HCT116 (cell line): ENCODE data around the gene RPL10. TPM values are rescaled to one million over a fixed set of nuclear protein-coding genes. Genes with fewer than 3 reads are reported as not detected.

ENCODE experiments used
- ATAC-seq: fragments of 200-7000 bp; cut with Tn5 transposase; 2 replicates; pipeline ENCODE4 v1.9.1; 2020; ENCODE audit warnings: mild to moderate bottlenecking, moderate library complexity
- BruUV-seq: library from RNA; stranded (reverse); fragments of 400-500 nt; replicated peaks from 2 replicates; lab custom pipeline; 2021; lab: Mats Ljungman, UMichigan
- CTCF ChIA-PET: fragments of 300-600 bp; sonication (Branson Sonifier 250); formaldehyde crosslinking; loops from one replicate; lab custom pipeline; 2021; ENCODE audit warnings: antibody characterized with exemption; lab: Charles Lee
- POLR2A ChIA-PET: fragments of 300-600, 350-600 bp; sonication (Branson Sonifier 250); formaldehyde crosslinking; loops from one replicate; lab custom pipeline; 2021; ENCODE audit warnings: antibody characterized with exemption; lab: Charles Lee
- RAD21 ChIA-PET, 2 experiments: fragments of 300-600 bp; sonication (Branson Sonifier 250); formaldehyde crosslinking; loops; one replicate each; lab custom pipeline; 2023; ENCODE audit warnings: low total read pairs in 2 of 2; ENCODE audit not compliant: uncharacterized antibody in 2 of 2, unreplicated experiment in 2 of 2, low non-redundant PET in 1 of 2; lab: Charles Lee
- DNase-seq: peaks from one replicate; pipeline ENCODE4 v3.0.0-alpha.2; 2010; ENCODE audit warnings: low read depth, low spot score
- H2AFZ ChIP-seq: fragments of 200-600 bp; shearing (Covaris generic), sonication (generic); 2 replicates; pipeline ENCODE4 v1.6.1; 2017; ENCODE audit warnings: low read depth, mixed run types, mixed read lengths, antibody characterized with exemption, low read length; ENCODE audit not compliant: poor library complexity, severe bottlenecking
- H3K27ac ChIP-seq: 2 replicates; pipeline ENCODE4 v1.5.1; 2012; ENCODE audit warnings: low read depth, low read length
- H3K27me3 ChIP-seq: fragments of 200-600 bp; sonication (generic); 2 replicates; pipeline ENCODE4 v1.6.1; 2016; ENCODE audit warnings: mixed run types, low read length, mixed read lengths; ENCODE audit not compliant: insufficient read depth
- H3K36me3 ChIP-seq, 2 experiments: fragments of 200-500 bp in 1 of 2; fragments of 200-600 bp in 1 of 2; sonication (Bioruptor generic) in 1 of 2; sonication (generic) in 1 of 2; 2 replicates each; pipeline versions ENCODE4 v1.5.1 to v1.6.1; 2014 to 2016; ENCODE audit warnings: low read length in 2 of 2, inconsistent platforms in 1 of 2, mixed read lengths in 1 of 2, mixed run types in 1 of 2; ENCODE audit not compliant: insufficient read depth in 2 of 2, control insufficient read depth in 1 of 2
- H3K4me1 ChIP-seq, 2 experiments: fragments of 200-600 bp in 1 of 2; sonication (generic) in 1 of 2; 2 replicates each; pipeline versions ENCODE4 v1.5.1 to v1.6.1; 2012 to 2017; ENCODE audit warnings: low read length in 2 of 2, inconsistent platforms in 1 of 2, mild to moderate bottlenecking in 1 of 2, mixed read lengths in 1 of 2, mixed run types in 1 of 2, moderate library complexity in 1 of 2; ENCODE audit not compliant: insufficient read depth in 2 of 2, control insufficient read depth in 1 of 2
- H3K4me2 ChIP-seq: fragments of 200-600 bp; sonication (generic); 2 replicates; pipeline ENCODE4 v1.6.1; 2017; ENCODE audit warnings: mixed run types, low read length, mixed read lengths
- H3K4me3 ChIP-seq, 2 experiments: fragments of 200-600 bp in 1 of 2; sonication (generic) in 1 of 2; replicated peaks in 1 of 2; 2 replicates each; pipeline ENCODE4 v1.5.1; 2011 to 2016; ENCODE audit warnings: low read length in 2 of 2, control low read depth in 1 of 2, low read depth in 1 of 2, mild to moderate bottlenecking in 1 of 2, mixed read lengths in 1 of 2, mixed run types in 1 of 2
- H3K79me2 ChIP-seq: fragments of 200-600 bp; sonication (generic); 2 replicates; pipeline ENCODE4 v1.6.1; 2017; ENCODE audit warnings: mild to moderate bottlenecking, mixed run types, low read length, moderate library complexity, mixed read lengths; ENCODE audit not compliant: insufficient read depth
- H3K9ac ChIP-seq: fragments of 200-600 bp; sonication (generic); 2 replicates; pipeline ENCODE4 v1.6.1; 2016; ENCODE audit warnings: low read length, mixed read lengths
- H3K9me2 ChIP-seq: fragments of 200-600 bp; sonication (generic), shearing (Covaris generic); 2 replicates; pipeline ENCODE4 v1.6.1; 2017; ENCODE audit warnings: mixed run types, mild to moderate bottlenecking, moderate library complexity; ENCODE audit not compliant: insufficient read depth
- H3K9me3 ChIP-seq, 2 experiments: fragments of 200-500 bp in 1 of 2; fragments of 200-600 bp in 1 of 2; sonication (Bioruptor generic) in 1 of 2; sonication (generic) in 1 of 2; 2 replicates each; pipeline ENCODE4 v1.6.1; 2014 to 2017; ENCODE audit warnings: low read length in 2 of 2, mixed read lengths in 2 of 2, inconsistent platforms in 1 of 2, low read depth in 1 of 2, mild to moderate bottlenecking in 1 of 2, mixed run types in 1 of 2, moderate library complexity in 1 of 2; ENCODE audit not compliant: control insufficient read depth in 1 of 2, insufficient read depth in 1 of 2
- H4K20me1 ChIP-seq: fragments of 200-600 bp; sonication (generic), shearing (Covaris generic); 2 replicates; pipeline ENCODE4 v1.6.1; 2017; ENCODE audit warnings: mixed run types, mild to moderate bottlenecking, moderate library complexity; ENCODE audit not compliant: insufficient read depth
- CBX3 ChIP-seq: IDR thresholded peaks from 2 replicates; pipeline ENCODE4 v1.6.1; 2012; ENCODE audit warnings: low read depth
- EGR1 ChIP-seq: IDR thresholded peaks from 2 replicates; pipeline ENCODE4 v1.6.1; 2012; ENCODE audit warnings: low read depth
- ELF1 ChIP-seq: IDR thresholded peaks from 2 replicates; pipeline ENCODE4 v1.6.1; 2012; ENCODE audit warnings: low read depth, borderline replicate concordance
- EZH2 ChIP-seq: fragments of 200-600 bp; sonication (generic); IDR thresholded peaks from 2 replicates; pipeline ENCODE4 v1.6.1; 2017; ENCODE audit warnings: antibody characterized with exemption, mixed run types
- EZH2phosphoT487 ChIP-seq: fragments of 200-600 bp; IDR thresholded peaks from 2 replicates; pipeline ENCODE4 v1.6.1; 2018; ENCODE audit warnings: antibody characterized with exemption, borderline replicate concordance
- FOSL1 ChIP-seq: IDR thresholded peaks from 2 replicates; pipeline ENCODE4 v1.6.1; 2012; ENCODE audit warnings: low read depth
- JUND ChIP-seq: IDR thresholded peaks from 2 replicates; pipeline ENCODE4 v1.6.1; 2012
- POLR2A ChIP-seq: IDR thresholded peaks from 2 replicates; pipeline ENCODE4 v1.7.0; 2011; ENCODE audit warnings: borderline replicate concordance; ENCODE audit not compliant: insufficient read depth, insufficient read length; ENCODE audit errors: extremely low read depth
- POLR2AphosphoS5 ChIP-seq: IDR thresholded peaks from 2 replicates; pipeline ENCODE4 v1.6.1; 2011; ENCODE audit warnings: mild to moderate bottlenecking, low read depth, low read length, moderate library complexity
- SIN3A ChIP-seq: IDR thresholded peaks from 2 replicates; pipeline ENCODE4 v1.6.1; 2012; ENCODE audit warnings: low read depth
- SP1 ChIP-seq: IDR thresholded peaks from 2 replicates; pipeline ENCODE4 v1.6.1; 2012; ENCODE audit warnings: low read depth
- SRF ChIP-seq: IDR thresholded peaks from 2 replicates; pipeline ENCODE4 v1.6.1; 2012; ENCODE audit warnings: low read depth
- TCF7L2 ChIP-seq: IDR thresholded peaks from 2 replicates; pipeline ENCODE4 v1.7.0; 2011; ENCODE audit warnings: borderline replicate concordance, inconsistent platforms; ENCODE audit not compliant: insufficient read depth, insufficient read length; ENCODE audit errors: extremely low read depth
- YY1 ChIP-seq: IDR thresholded peaks from 2 replicates; pipeline ENCODE4 v1.6.1; 2011; ENCODE audit warnings: low read length, low read depth, moderate library complexity, mild to moderate bottlenecking; ENCODE audit not compliant: insufficient replicate concordance; ENCODE audit errors: extremely low read depth
- ZFX ChIP-seq: fragments of 450-650 bp; IDR thresholded peaks from 2 replicates; pipeline ENCODE4 v1.6.1; 2017
- ZNF274 ChIP-seq: fragments of 200-500 bp; sonication (Bioruptor generic); IDR thresholded peaks from 2 replicates; pipeline ENCODE4 v1.6.1; 2014; ENCODE audit warnings: mild to moderate bottlenecking, low read depth, low read length, inconsistent platforms
- intact Hi-C: fragments of 100-400 bp; cut with micrococcal nuclease; formaldehyde crosslinking; loops from 2 replicates; pipeline ENCODE4 v1.10.0; 2022
- total RNA-seq: library from RNA; stranded (reverse); gene quantifications from one replicate; pipeline ENCODE4 v1.2.1, GENCODE V29; 2021; ENCODE audit not compliant: unreplicated experiment
- TF ChIP-seq, protein P1 (sequence below): IDR thresholded peaks from 2 replicates; pipeline ENCODE4 v1.6.1; 2012
- TF ChIP-seq, protein P2 (sequence below): IDR thresholded peaks from 2 replicates; pipeline ENCODE4 v1.6.1; 2012; ENCODE audit warnings: low read depth
- TF ChIP-seq, protein P3 (sequence below), 3 experiments: fragments of 200-600 bp in 1 of 3; sonication (generic) in 1 of 3; IDR thresholded peaks in 2 of 3; conservative IDR thresholded peaks in 1 of 3; 2 replicates each; pipeline ENCODE4 v1.5.1; 2012 to 2017; ENCODE audit warnings: low read depth in 2 of 3, low read length in 2 of 3, antibody characterized with exemption in 1 of 3, borderline replicate concordance in 1 of 3, control low read depth in 1 of 3, mild to moderate bottlenecking in 1 of 3, mixed read lengths in 1 of 3, mixed run types in 1 of 3, moderate library complexity in 1 of 3; ENCODE audit not compliant: insufficient read depth in 1 of 3
- TF ChIP-seq, protein P4 (sequence below): IDR thresholded peaks from 2 replicates; pipeline ENCODE4 v1.6.1; 2011; ENCODE audit warnings: mild to moderate bottlenecking, low read length, moderate library complexity; ENCODE audit not compliant: insufficient replicate concordance; ENCODE audit errors: extremely low read depth

RPL10 gene
- total RNA-seq, 1 experiment from 2014 or later, result 3,069 TPM

GRCh38 chrX:154432210-154432609 is 34.0 kb downstream of the RPL10 start:
- H3K4me2 ChIP-seq, result no peak overlapping the region
- H3K27ac ChIP-seq, result no peak overlapping the region
- POLR2A ChIA-PET, result no interaction called here
- H3K9me3 ChIP-seq, result no peaks in the 10 kb centered on the region
- RAD21 ChIA-PET, result no interaction called here
- H3K79me2 ChIP-seq, result peaks cover 7% of the 10 kb centered on the region; the same call in 1 of the 2 replicates
- H3K4me1 ChIP-seq, result peaks cover 3 to 19% of the 10 kb centered on the region in 2 experiments; a peak in 2 of 4 replicates
- intact Hi-C loops, result no loop called here
- no peaks in the 10 kb centered on the region for H4K20me1 ChIP-seq
- CTCF ChIA-PET, result no interaction called here
- no peaks in the 10 kb centered on the region for H3K36me3 ChIP-seq
- H3K9ac ChIP-seq, result no peak overlapping the region
- no TSS peak for BruUV-seq
- DNase-seq (no peak), ATAC-seq (no peak)
- H2AFZ ChIP-seq, result no peak overlapping the region
- no peaks in the 10 kb centered on the region for H3K9me2 ChIP-seq
- no peaks in the 10 kb centered on the region for H3K27me3 ChIP-seq
- no peak overlapping the region for H3K4me3 ChIP-seq
- TF ChIP-seq YY1 (no peak), POLR2AphosphoS5 (no peak), FOSL1 (no peak), EZH2 (no peak), SRF (no peak), SP1 (no peak), EGR1 (no peak), TCF7L2 (no peak), SIN3A (no peak), JUND (no peak), ELF1 (no peak), EZH2phosphoT487 (no peak), ZNF274 (no peak), ZFX (no peak), POLR2A (no peak), CBX3 (no peak)
- TF ChIP-seq, protein P1, sequence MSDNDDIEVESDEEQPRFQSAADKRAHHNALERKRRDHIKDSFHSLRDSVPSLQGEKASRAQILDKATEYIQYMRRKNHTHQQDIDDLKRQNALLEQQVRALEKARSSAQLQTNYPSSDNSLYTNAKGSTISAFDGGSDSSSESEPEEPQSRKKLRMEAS, result no peak
- TF ChIP-seq, protein P2, sequence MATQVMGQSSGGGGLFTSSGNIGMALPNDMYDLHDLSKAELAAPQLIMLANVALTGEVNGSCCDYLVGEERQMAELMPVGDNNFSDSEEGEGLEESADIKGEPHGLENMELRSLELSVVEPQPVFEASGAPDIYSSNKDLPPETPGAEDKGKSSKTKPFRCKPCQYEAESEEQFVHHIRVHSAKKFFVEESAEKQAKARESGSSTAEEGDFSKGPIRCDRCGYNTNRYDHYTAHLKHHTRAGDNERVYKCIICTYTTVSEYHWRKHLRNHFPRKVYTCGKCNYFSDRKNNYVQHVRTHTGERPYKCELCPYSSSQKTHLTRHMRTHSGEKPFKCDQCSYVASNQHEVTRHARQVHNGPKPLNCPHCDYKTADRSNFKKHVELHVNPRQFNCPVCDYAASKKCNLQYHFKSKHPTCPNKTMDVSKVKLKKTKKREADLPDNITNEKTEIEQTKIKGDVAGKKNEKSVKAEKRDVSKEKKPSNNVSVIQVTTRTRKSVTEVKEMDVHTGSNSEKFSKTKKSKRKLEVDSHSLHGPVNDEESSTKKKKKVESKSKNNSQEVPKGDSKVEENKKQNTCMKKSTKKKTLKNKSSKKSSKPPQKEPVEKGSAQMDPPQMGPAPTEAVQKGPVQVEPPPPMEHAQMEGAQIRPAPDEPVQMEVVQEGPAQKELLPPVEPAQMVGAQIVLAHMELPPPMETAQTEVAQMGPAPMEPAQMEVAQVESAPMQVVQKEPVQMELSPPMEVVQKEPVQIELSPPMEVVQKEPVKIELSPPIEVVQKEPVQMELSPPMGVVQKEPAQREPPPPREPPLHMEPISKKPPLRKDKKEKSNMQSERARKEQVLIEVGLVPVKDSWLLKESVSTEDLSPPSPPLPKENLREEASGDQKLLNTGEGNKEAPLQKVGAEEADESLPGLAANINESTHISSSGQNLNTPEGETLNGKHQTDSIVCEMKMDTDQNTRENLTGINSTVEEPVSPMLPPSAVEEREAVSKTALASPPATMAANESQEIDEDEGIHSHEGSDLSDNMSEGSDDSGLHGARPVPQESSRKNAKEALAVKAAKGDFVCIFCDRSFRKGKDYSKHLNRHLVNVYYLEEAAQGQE, result no peak
- TF ChIP-seq, protein P3, sequence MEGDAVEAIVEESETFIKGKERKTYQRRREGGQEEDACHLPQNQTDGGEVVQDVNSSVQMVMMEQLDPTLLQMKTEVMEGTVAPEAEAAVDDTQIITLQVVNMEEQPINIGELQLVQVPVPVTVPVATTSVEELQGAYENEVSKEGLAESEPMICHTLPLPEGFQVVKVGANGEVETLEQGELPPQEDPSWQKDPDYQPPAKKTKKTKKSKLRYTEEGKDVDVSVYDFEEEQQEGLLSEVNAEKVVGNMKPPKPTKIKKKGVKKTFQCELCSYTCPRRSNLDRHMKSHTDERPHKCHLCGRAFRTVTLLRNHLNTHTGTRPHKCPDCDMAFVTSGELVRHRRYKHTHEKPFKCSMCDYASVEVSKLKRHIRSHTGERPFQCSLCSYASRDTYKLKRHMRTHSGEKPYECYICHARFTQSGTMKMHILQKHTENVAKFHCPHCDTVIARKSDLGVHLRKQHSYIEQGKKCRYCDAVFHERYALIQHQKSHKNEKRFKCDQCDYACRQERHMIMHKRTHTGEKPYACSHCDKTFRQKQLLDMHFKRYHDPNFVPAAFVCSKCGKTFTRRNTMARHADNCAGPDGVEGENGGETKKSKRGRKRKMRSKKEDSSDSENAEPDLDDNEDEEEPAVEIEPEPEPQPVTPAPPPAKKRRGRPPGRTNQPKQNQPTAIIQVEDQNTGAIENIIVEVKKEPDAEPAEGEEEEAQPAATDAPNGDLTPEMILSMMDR (IDR thresholded peaks at IDR 0.05 in 2 of 3, conservative IDR thresholded peaks at IDR 0.05 in 1 of 3; ENCODE audit: borderline replicate concordance in 1 of 3, insufficient read depth in 1 of 3, low read depth in 2 of 3, low read length in 2 of 3), result no peak
- TF ChIP-seq, protein P4, sequence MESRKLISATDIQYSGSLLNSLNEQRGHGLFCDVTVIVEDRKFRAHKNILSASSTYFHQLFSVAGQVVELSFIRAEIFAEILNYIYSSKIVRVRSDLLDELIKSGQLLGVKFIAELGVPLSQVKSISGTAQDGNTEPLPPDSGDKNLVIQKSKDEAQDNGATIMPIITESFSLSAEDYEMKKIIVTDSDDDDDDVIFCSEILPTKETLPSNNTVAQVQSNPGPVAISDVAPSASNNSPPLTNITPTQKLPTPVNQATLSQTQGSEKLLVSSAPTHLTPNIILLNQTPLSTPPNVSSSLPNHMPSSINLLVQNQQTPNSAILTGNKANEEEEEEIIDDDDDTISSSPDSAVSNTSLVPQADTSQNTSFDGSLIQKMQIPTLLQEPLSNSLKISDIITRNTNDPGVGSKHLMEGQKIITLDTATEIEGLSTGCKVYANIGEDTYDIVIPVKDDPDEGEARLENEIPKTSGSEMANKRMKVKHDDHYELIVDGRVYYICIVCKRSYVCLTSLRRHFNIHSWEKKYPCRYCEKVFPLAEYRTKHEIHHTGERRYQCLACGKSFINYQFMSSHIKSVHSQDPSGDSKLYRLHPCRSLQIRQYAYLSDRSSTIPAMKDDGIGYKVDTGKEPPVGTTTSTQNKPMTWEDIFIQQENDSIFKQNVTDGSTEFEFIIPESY, result no peak
- TF ChIP-seq, all 23 proteins: peak for 0
